ENCODE data around the gene CGB5.

- TF ChIP-seq CTCF (IDR thresholded peaks at IDR 0.05): no peak
- TF ChIP-seq POLR2A (IDR thresholded peaks at IDR 0.05): no peak
These were observed 28.4 kb downstream of the CGB5 start for GRCh38 chr19:49071860-49072547.
